Tibial artery (tissue), 4 donors: ENCODE results near the gene ECHS1.

ENCODE experiments used
- DNase-seq, 2 donors: peaks; one replicate each; pipeline ENCODE4 v3.0.0-alpha.2; 2019
- H3K27ac ChIP-seq, 2 donors: fragments of 200-600 bp; sonication (generic) in 1 of 2; 1 replicate in 1 of 2; 2 replicates in 1 of 2; pipeline ENCODE4 v1.5.1; 2018 to 2019; ENCODE audit warnings: mild to moderate bottlenecking in 1 of 2
- H3K27me3 ChIP-seq, 2 donors: fragments of 200-600 bp; sonication (generic) in 1 of 2; one replicate each; pipeline versions ENCODE4 v1.5.1 to v1.6.0; 2016 to 2019
- H3K36me3 ChIP-seq, 3 donors: fragments of 200-600 bp; sonication (generic) in 2 of 3; one replicate each; pipeline ENCODE4 v1.5.1; 2016 to 2019; ENCODE audit warnings: mild to moderate bottlenecking in 2 of 3
- H3K4me1 ChIP-seq, 4 donors: fragments of 200-600 bp; sonication (generic) in 2 of 4; 1 replicate in 3 of 4; 2 replicates in 1 of 4; pipeline ENCODE4 v1.5.1; 2016 to 2019
- H3K4me3 ChIP-seq, 2 donors: fragments of 200-600 bp; sonication (generic) in 1 of 2; 1 replicate in 1 of 2; 2 replicates in 1 of 2; pipeline ENCODE4 v1.5.1; 2018 to 2019; ENCODE audit warnings: mild to moderate bottlenecking in 2 of 2
- H3K9me3 ChIP-seq, 3 donors: fragments of 200-600 bp; sonication (generic) in 1 of 3; one replicate each; pipeline ENCODE4 v1.5.1; 2016 to 2019
- intact Hi-C: fragments of 100-400 bp; cut with DNase I; formaldehyde crosslinking; loops from one replicate; pipeline ENCODE4 v1.15.0; 2023; ENCODE audit warnings: low total_unique reads
- TF ChIP-seq, protein P1 (sequence below), 2 experiments: fragments of 200-600 bp in 1 of 2; fragments of 450-650 bp in 1 of 2; IDR thresholded peaks; one replicate each; pipeline ENCODE4 v1.5.1; 2017 to 2019; ENCODE audit warnings: antibody characterized with exemption in 2 of 2, mild to moderate bottlenecking in 1 of 2, moderate library complexity in 1 of 2

Gene ECHS1

DNA sequence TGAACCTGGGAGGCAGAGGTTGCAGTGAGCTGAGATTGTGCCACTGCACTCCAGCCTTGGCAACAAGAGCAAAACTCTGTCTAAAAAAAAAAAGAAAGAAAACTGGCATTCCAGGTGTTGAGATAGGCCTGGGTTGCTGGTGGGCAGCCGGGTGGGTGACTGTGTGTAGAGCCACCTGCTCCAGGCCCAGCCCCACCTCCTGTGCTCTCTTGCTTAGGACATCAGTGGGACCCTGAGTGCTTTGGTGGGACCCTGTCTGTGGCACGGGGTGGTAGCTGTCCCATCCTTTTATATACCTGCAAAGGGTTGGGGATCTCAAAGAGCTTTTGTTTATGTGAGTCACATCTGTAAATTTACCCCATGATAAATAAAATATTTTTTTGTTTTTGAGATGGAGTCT is 12.1 kb upstream of the ECHS1 start:
- no peaks in the 10 kb centered on the region for H3K9me3 ChIP-seq
- H3K36me3 ChIP-seq: peaks cover 4 to 49% (median 20%) of the 10 kb centered on the region in 3 donors
- H3K27me3 ChIP-seq: no peaks in the 10 kb centered on the region
- DNase-seq: no peak
- TF ChIP-seq, protein P1, sequence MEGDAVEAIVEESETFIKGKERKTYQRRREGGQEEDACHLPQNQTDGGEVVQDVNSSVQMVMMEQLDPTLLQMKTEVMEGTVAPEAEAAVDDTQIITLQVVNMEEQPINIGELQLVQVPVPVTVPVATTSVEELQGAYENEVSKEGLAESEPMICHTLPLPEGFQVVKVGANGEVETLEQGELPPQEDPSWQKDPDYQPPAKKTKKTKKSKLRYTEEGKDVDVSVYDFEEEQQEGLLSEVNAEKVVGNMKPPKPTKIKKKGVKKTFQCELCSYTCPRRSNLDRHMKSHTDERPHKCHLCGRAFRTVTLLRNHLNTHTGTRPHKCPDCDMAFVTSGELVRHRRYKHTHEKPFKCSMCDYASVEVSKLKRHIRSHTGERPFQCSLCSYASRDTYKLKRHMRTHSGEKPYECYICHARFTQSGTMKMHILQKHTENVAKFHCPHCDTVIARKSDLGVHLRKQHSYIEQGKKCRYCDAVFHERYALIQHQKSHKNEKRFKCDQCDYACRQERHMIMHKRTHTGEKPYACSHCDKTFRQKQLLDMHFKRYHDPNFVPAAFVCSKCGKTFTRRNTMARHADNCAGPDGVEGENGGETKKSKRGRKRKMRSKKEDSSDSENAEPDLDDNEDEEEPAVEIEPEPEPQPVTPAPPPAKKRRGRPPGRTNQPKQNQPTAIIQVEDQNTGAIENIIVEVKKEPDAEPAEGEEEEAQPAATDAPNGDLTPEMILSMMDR (IDR thresholded peaks at IDR 0.05): no peak
- intact Hi-C loops: no loop called here
- peaks cover 0 to 3% (median 1%) of the 10 kb centered on the region in 4 donors for H3K4me1 ChIP-seq
- H3K4me3 ChIP-seq: no peak overlapping the region
- H3K27ac ChIP-seq: no peak overlapping the region

DNA sequence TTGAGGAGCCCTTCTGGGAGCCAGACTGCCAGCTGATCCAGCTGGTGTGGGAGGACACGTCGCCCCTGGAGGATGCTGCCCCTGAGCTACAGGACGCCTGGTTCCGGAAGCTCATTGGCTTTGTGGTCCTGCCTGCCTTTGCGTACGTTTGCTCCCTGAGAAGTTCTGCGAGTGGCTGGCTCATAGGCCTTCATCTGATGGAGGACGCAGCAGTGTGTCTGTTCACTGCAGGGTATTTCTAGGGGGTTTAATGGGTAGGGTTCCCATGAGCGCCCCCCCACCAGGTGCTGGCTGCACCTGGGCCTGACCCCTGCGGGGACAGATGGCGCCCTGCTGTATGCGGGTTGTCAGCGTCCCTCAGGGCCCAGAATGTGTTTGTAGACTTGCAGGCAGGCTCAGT is 10.9 kb upstream of the ECHS1 start:
- Histone ChIP-seq H3K4me3 (no peak overlapping the region), H3K27me3 (no peaks in the 10 kb centered on the region), H3K4me1 (peaks cover 0 to 12% (median 9%) of the 10 kb centered on the region in 4 donors), H3K36me3 (peaks cover 4 to 37% (median 14%) of the 10 kb centered on the region in 3 donors), H3K27ac (no peak overlapping the region), H3K9me3 (no peaks in the 10 kb centered on the region)
- intact Hi-C loops: loop anchor here (5.0 kb wide), 1 partner anchor 77 kb away; the partner anchor contains the start of genes TUBGCP2 and ZNF511
- TF ChIP-seq, protein P1 (IDR thresholded peaks at IDR 0.05): no peak
- DNase-seq: no peak

DNA sequence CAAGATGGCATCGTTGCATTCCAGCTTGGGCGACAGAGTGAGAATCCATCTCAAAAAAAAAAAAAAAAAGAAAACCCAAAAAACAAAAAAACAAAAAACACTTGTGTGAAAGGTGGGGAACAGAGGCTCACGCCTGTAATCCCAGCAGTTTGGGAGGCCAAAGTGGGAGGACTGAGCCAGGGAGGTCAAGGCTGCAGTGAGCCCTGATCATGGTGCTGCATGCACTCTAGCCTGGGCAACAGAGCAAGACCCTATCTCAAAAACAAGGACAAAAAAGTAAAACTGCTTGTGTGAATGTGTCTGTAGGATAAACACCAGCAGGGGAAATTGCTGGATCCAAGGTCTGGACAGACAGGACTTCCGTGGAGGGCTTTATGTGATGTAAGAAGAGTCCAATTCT is 10.4 kb upstream of the ECHS1 start:
- intact Hi-C loops: loop anchor here (5.0 kb wide), 1 partner anchor 76 kb away; the partner anchor contains the start of genes TUBGCP2 and ZNF511
- TF ChIP-seq, protein P1 (IDR thresholded peaks at IDR 0.05): no peak
- peaks cover 4 to 32% (median 14%) of the 10 kb centered on the region in 3 donors for H3K36me3 ChIP-seq
- no peaks in the 10 kb centered on the region for H3K27me3 ChIP-seq
- H3K4me3 ChIP-seq: no peak overlapping the region
- no peaks in the 10 kb centered on the region for H3K9me3 ChIP-seq
- no peak overlapping the region for H3K27ac ChIP-seq
- DNase-seq: no peak
- peaks cover 0 to 12% (median 9%) of the 10 kb centered on the region in 4 donors for H3K4me1 ChIP-seq

DNA sequence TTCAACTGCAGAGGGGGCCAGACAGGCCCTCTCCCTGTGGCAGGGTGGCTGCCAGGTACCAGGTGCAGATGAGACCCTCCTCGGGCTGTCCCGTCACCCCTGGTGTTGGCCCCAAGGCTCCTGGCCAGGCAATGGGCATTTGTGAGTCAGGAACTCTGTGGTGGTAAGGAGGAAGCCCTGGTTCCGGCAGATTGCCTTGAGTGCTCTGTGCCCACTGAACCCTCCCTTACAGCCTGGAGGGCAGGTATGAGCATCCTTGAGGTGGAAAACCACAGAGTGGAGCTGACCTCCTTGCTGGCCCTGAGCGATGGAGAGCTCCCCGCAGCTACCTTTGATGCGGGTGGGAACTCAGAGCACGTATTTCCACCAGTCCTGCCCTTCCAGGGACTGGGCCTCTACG is 7.9 kb upstream of the ECHS1 start:
- TF ChIP-seq, protein P1 (IDR thresholded peaks at IDR 0.05): no peak
- Histone ChIP-seq H3K9me3 (no peaks in the 10 kb centered on the region), H3K4me3 (no peak overlapping the region), H3K4me1 (peaks cover 0 to 22% (median 18%) of the 10 kb centered on the region in 4 donors), H3K27ac (no peak overlapping the region), H3K36me3 (peaks cover 4 to 28% (median 14%) of the 10 kb centered on the region in 3 donors), H3K27me3 (no peaks in the 10 kb centered on the region)
- DNase-seq: no peak
- intact Hi-C loops: loop anchor here (5.0 kb wide), 1 partner anchor 74 kb away; the partner anchor contains the start of genes TUBGCP2 and ZNF511

DNA sequence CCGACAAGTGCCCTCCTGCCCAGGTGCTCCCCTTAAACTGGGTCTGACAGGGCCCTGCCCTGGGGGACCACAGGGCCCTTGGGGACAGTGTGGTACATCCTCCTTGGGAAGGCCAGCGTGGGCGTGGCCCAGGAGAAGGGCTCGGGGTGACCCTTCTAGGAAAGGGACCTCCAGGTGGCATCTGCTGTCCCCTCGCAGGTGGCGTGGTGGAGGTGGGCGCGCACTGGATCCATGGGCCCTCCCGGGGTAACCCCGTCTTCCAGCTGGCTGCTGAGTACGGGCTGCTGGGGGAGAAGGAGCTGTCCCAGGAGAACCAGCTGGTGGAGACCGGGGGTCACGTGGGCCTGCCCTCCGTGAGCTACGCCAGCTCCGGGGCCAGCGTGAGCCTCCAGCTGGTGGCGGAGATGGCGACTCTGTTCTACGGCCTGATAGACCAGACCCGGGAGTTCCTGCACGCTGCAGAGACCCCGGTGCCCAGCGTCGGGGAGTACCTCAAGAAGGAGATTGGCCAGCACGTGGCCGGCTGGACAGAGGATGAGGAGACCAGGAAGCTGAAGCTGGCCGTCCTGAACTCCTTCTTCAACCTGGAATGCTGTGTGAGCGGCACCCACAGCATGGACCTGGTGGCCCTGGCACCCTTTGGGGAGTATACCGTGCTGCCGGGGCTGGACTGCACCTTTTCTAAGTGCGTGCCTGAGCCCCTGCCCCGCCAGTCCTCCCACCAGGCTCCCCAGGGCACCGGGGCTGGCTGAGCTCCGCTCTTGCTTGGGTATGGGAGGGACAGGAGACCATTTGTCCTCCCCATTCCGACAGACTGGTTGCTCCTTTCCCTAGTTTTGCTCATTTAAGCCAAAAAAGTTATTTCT is 6.9 kb upstream of the ECHS1 start:
- H3K4me3 ChIP-seq: peak overlapping the region; percentile 81 to 96
- peaks cover 4 to 23% (median 14%) of the 10 kb centered on the region in 3 donors for H3K36me3 ChIP-seq
- no peaks in the 10 kb centered on the region for H3K9me3 ChIP-seq
- peak overlapping the region; percentile 64 to 77 for H3K27ac ChIP-seq
- intact Hi-C loops: loop anchor here (5.0 kb wide), 2 partner anchors 73 to 118 kb away; partner anchors contain the start of genes TUBGCP2 and ZNF511
- TF ChIP-seq, protein P1 (IDR thresholded peaks at IDR 0.05): no peak
- H3K27me3 ChIP-seq: no peaks in the 10 kb centered on the region
- no peak for DNase-seq
- H3K4me1 ChIP-seq: peaks cover 0 to 22% (median 18%) of the 10 kb centered on the region in 4 donors
